Panc1 (cell line): ENCODE data around the gene TTC9B. TPM values are rescaled to one million over a fixed set of nuclear protein-coding genes. Genes with fewer than 3 reads are reported as not detected.

Experiments
- ATAC-seq: fragments of 200-7000 bp; cut with Tn5 transposase; 2 replicates; pipeline ENCODE4 v1.9.1; 2020; ENCODE audit warnings: mild to moderate bottlenecking, moderate library complexity
- BruUV-seq: library from RNA; stranded (reverse); fragments of 400-500 nt; replicated peaks from 2 replicates; lab custom pipeline; 2021; lab: Mats Ljungman, UMichigan
- CTCF ChIA-PET: fragments of 300-600 bp; sonication (Branson Sonifier 250); formaldehyde crosslinking; loops from one replicate; lab custom pipeline; 2022; ENCODE audit warnings: antibody characterized with exemption; lab: Charles Lee
- POLR2A ChIA-PET: fragments of 300-600 bp; sonication (Branson Sonifier 250); formaldehyde crosslinking; loops from one replicate; lab custom pipeline; 2022; ENCODE audit warnings: antibody characterized with exemption; lab: Charles Lee
- DNase-seq: peaks from one replicate; pipeline ENCODE4 v3.0.0-alpha.2; 2010; ENCODE audit warnings: low read depth, low spot score
- H3K27ac ChIP-seq: 2 replicates; pipeline ENCODE4 v1.5.1; 2011; ENCODE audit warnings: mild to moderate bottlenecking, low read length, inconsistent platforms
- H3K27me3 ChIP-seq: fragments of 200-500 bp; sonication (Bioruptor generic); 2 replicates; pipeline ENCODE4 v1.6.0; 2014; ENCODE audit warnings: low read length, inconsistent platforms; ENCODE audit not compliant: control insufficient read depth, insufficient read depth
- H3K36me3 ChIP-seq: fragments of 200-500 bp; sonication (Bioruptor generic); 2 replicates; pipeline ENCODE4 v1.5.1; 2014; ENCODE audit warnings: inconsistent platforms, mild to moderate bottlenecking, low read length, moderate library complexity; ENCODE audit not compliant: control insufficient read depth, insufficient read depth
- H3K4me1 ChIP-seq: 2 replicates; pipeline ENCODE4 v1.5.1; 2011; ENCODE audit warnings: inconsistent platforms, mild to moderate bottlenecking, low read length, moderate library complexity; ENCODE audit not compliant: control insufficient read depth, insufficient read depth
- H3K4me3 ChIP-seq, 2 experiments: 2 replicates each; pipeline ENCODE4 v1.5.1; 2011 to 2012; ENCODE audit warnings: low read depth in 2 of 2, low read length in 2 of 2, mild to moderate bottlenecking in 2 of 2, inconsistent platforms in 1 of 2, moderate library complexity in 1 of 2
- H3K9me3 ChIP-seq: fragments of 200-500 bp; sonication (Bioruptor generic); 2 replicates; pipeline ENCODE4 v1.5.1; 2014; ENCODE audit warnings: low read depth, mild to moderate bottlenecking, inconsistent platforms, low read length, moderate library complexity; ENCODE audit not compliant: control insufficient read depth, insufficient read depth
- POLR2AphosphoS5 ChIP-seq: IDR thresholded peaks from 2 replicates; pipeline ENCODE4 v1.6.1; 2012; ENCODE audit warnings: mild to moderate bottlenecking, low read depth, low read length, moderate library complexity
- SIN3A ChIP-seq: IDR thresholded peaks from 2 replicates; pipeline ENCODE4 v1.6.1; 2012; ENCODE audit warnings: low read depth, mild to moderate bottlenecking, low read length, moderate library complexity, borderline replicate concordance; ENCODE audit not compliant: insufficient read depth
- TCF7L2 ChIP-seq: IDR thresholded peaks from 2 replicates; pipeline ENCODE4 v1.6.1; 2011; ENCODE audit warnings: mild to moderate bottlenecking, low read depth, low read length, inconsistent platforms
- in situ Hi-C: cut with HindIII; loops from 2 replicates; pipeline ENCODE4 v1.10.0; 2016; ENCODE audit warnings: low sequenced_read_pairs, low pct_unique_long_range_greater_than_20kb
- intact Hi-C: fragments of 100-400 bp; cut with micrococcal nuclease; formaldehyde crosslinking; loops from one replicate; pipeline ENCODE4 v1.10.0; 2022; ENCODE audit not compliant: unreplicated experiment
- total RNA-seq: library from RNA; stranded (reverse); gene quantifications from one replicate; pipeline ENCODE4 v1.2.1, GENCODE V29; 2021; ENCODE audit not compliant: unreplicated experiment
- TF ChIP-seq, protein P1 (sequence below), 2 experiments: IDR thresholded peaks; 2 replicates each; pipeline ENCODE4 v1.6.1; 2011 to 2012; ENCODE audit warnings: low read depth in 2 of 2, control low read depth in 1 of 2, low read length in 1 of 2, mild to moderate bottlenecking in 1 of 2, moderate library complexity in 1 of 2; ENCODE audit not compliant: insufficient read depth in 1 of 2
- TF ChIP-seq, protein P2 (sequence below): fragments of 450-650 bp; IDR thresholded peaks from 2 replicates; pipeline ENCODE4 v1.5.1; 2017; ENCODE audit warnings: mild to moderate bottlenecking

TTC9B gene
- total RNA-seq, 1 experiment from 2014 or later, result 2.3 TPM

DNA sequence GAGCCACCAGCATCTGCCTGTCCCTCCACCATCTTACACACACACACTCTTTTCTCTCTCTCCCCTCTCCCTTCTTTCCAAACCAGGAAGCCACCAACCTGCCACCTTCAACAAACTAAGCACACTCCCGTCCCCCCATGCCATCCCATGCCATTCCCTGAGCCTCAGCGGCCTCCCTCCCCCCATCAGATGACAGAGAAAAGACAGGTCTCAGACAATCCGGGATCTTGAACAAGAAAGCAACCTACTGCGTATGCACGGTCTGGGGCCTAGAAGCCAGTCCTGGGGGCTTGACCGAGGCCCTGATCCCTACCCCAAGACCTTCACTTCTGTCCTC lies 47.5 kb upstream of the TTC9B start:
- DNase-seq, result no peak
- Histone ChIP-seq H3K27ac (no peak overlapping the region), H3K36me3 (peaks cover 5% of the 10 kb centered on the region; the same call in 1 of the 2 replicates), H3K27me3 (no peaks in the 10 kb centered on the region), H3K9me3 (no peaks in the 10 kb centered on the region), H3K4me1 (no peaks in the 10 kb centered on the region), H3K4me3 (no peak overlapping the region)
- no TSS peak for BruUV-seq
- ChIA-PET POLR2A (interaction anchor here (1.5 kb wide), 1 partner anchor 16 kb away, joined by 3 read pairs; no protein-coding TSS in a partner anchor), CTCF (interaction anchor here (0.5 to 8.6 kb wide), 3 partner anchors 20 to 83 kb away, joined by 4 to 68 read pairs (median 5); no protein-coding TSS in a partner anchor)
- in situ Hi-C loops (no loop called here), intact Hi-C loops (no loop called here)
- no peak for ATAC-seq
- TF ChIP-seq, protein P1, sequence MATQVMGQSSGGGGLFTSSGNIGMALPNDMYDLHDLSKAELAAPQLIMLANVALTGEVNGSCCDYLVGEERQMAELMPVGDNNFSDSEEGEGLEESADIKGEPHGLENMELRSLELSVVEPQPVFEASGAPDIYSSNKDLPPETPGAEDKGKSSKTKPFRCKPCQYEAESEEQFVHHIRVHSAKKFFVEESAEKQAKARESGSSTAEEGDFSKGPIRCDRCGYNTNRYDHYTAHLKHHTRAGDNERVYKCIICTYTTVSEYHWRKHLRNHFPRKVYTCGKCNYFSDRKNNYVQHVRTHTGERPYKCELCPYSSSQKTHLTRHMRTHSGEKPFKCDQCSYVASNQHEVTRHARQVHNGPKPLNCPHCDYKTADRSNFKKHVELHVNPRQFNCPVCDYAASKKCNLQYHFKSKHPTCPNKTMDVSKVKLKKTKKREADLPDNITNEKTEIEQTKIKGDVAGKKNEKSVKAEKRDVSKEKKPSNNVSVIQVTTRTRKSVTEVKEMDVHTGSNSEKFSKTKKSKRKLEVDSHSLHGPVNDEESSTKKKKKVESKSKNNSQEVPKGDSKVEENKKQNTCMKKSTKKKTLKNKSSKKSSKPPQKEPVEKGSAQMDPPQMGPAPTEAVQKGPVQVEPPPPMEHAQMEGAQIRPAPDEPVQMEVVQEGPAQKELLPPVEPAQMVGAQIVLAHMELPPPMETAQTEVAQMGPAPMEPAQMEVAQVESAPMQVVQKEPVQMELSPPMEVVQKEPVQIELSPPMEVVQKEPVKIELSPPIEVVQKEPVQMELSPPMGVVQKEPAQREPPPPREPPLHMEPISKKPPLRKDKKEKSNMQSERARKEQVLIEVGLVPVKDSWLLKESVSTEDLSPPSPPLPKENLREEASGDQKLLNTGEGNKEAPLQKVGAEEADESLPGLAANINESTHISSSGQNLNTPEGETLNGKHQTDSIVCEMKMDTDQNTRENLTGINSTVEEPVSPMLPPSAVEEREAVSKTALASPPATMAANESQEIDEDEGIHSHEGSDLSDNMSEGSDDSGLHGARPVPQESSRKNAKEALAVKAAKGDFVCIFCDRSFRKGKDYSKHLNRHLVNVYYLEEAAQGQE (IDR thresholded peaks at IDR 0.05; ENCODE audit: insufficient read depth in 1 of 2, low read depth in 2 of 2, low read length in 1 of 2), result no peak
- no peak for TF ChIP-seq POLR2AphosphoS5
- TF ChIP-seq TCF7L2, result no peak
- TF ChIP-seq, protein P2, sequence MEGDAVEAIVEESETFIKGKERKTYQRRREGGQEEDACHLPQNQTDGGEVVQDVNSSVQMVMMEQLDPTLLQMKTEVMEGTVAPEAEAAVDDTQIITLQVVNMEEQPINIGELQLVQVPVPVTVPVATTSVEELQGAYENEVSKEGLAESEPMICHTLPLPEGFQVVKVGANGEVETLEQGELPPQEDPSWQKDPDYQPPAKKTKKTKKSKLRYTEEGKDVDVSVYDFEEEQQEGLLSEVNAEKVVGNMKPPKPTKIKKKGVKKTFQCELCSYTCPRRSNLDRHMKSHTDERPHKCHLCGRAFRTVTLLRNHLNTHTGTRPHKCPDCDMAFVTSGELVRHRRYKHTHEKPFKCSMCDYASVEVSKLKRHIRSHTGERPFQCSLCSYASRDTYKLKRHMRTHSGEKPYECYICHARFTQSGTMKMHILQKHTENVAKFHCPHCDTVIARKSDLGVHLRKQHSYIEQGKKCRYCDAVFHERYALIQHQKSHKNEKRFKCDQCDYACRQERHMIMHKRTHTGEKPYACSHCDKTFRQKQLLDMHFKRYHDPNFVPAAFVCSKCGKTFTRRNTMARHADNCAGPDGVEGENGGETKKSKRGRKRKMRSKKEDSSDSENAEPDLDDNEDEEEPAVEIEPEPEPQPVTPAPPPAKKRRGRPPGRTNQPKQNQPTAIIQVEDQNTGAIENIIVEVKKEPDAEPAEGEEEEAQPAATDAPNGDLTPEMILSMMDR, result no peak
- TF ChIP-seq SIN3A, result no peak

DNA sequence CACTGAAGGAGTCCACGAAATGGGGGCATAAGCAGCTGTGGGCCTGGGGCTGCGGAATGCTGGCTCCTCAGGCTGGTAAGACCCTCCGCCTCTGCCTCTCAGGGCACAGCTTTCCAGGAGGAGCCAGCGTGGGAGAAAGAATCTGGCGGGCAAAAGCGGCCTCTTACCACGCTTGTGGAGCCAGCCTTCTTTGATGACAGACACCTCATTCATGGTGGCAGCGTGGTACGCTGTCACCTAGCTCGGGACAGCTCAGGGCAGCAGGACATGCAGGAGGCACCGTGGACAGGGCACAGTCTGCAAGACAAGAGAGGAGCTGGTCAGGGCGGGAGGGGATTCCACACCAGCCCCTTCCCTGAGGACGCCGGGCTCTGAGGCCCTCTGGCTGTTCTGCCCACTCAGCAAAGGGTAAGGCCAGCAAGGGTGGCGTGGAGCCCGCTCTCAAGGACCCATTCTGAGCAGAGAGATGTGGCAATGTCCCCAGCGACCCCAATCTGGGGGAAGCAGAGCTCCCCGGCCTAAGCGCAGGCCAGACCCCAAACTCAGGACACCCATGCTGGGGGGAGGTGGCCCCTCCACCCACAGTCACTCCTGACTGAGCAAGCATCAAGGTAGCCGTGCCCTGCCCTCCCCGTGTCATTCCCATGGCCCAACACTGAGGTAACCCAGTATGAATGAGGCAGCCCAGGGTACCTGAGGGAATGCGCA lies 47.0 kb upstream of the TTC9B start:
- Histone ChIP-seq H3K4me3 (no peak overlapping the region), H3K36me3 (peaks cover 5% of the 10 kb centered on the region; the same call in 1 of the 2 replicates), H3K27ac (no peak overlapping the region), H3K4me1 (no peaks in the 10 kb centered on the region), H3K27me3 (no peaks in the 10 kb centered on the region), H3K9me3 (no peaks in the 10 kb centered on the region)
- TF ChIP-seq POLR2AphosphoS5, result no peak
- no peak for TF ChIP-seq TCF7L2
- TF ChIP-seq SIN3A, result no peak
- TF ChIP-seq, protein P1 (IDR thresholded peaks at IDR 0.05; ENCODE audit: insufficient read depth in 1 of 2, low read depth in 2 of 2, low read length in 1 of 2), result no peak
- TF ChIP-seq, protein P2, result no peak
- DNase-seq, result no peak
- ChIA-PET POLR2A (interaction anchor here (0.5 to 1.4 kb wide), 3 partner anchors 14 to 38 kb away, joined by 3 to 4 read pairs (median 4); no protein-coding TSS in a partner anchor), CTCF (interaction anchor here (0.5 to 8.6 kb wide), 7 partner anchors 19 to 1466 kb away, joined by 3 to 68 read pairs (median 5); no protein-coding TSS in a partner anchor)
- intact Hi-C loops, result no loop called here
- in situ Hi-C loops, result no loop called here
- ATAC-seq, result peak; percentile 11
- BruUV-seq, result no TSS peak
